GM21526 (cell line): ENCODE results near the gene ETV7.
"Not testable (repeated sequence)": the region's sequence is repeated elsewhere in the genome, so short reads cannot be mapped to it uniquely, and the experiment has no call there.

ENCODE experiments used
- ATAC-seq: cut with Tn5 transposase; IDR thresholded peaks from one replicate; pipeline ENCODE4 v1.9.1; 2021; ENCODE audit warnings: moderate library complexity; ENCODE audit not compliant: unreplicated experiment, low FRiP score

The ETV7 gene

DNA sequence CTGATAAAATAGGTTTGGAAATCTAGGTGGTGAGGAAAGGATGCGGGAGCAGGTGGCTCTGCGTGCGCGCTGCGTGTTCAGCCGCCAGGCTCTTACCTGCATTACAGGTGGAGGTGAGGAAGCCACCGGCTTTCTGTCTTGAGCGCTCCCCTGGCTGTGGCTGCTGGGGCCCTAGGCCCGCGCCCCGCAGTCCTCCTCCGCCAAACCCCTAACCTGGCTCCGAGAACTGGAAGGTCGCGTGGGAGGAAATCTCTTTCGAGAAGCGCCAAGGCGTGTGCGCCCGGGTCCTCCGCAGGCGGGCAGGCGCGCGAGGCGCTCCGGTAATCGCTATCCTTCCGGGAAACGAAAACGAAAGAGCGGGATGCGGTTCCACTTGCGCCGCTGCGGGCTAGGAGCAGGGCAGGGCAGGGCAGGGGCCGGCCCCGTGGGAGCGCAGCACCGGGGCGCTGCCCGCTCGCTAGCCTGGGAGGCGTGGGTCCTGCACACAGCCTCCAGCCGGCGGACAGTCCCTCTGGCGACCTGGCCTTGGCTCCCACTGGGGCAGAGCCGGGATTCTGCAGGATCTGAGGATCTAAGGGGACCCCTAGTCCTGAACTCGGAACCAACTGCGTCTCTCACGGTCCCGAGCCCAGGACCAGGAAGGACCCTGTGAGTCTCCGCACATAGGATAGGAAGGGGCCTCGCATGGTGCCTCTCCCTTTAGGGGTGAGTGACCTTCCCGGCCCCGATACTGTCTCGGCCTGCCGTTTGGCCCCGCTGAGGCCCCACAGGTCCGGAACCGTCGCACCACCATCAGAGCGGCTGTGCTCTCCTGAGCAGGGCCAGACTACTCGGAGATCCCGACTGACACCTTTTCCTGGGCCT is at the start of gene ETV7:
Gene ETV7, minus strand, starts transcription at position 230 of the 864 bp plus-strand sequence. Its CDS starts 128 bp downstream, at position 102.
- ATAC-seq, result no peak

- ATAC-seq, result no peak
Observed at GRCh38 chr6:36436466-36436865, 49.0 kb upstream of the ETV7 start.

DNA sequence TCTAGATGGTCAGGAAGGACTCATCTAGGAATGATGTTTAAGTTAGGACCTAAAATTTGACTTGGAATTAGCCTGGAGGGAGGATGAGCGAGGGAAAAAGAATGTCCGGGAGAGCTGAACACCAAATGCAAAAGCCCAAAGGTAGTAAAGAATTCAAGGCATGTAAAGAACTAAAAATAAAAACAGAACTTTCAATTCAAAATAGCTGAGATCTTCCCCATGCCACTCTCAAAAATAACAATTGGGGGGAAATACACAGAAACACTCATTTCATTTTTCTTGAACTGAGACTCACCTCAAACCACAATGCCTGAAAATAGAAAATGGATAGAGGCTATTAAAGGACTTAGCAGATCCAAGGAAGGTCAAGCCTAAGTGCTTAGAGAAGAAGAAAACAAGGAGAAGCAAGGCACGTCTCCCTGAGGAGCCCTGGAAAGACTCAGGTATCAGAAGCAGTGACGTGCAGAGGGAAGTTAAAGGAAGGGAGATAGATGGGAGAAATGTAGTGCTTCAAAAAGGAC is 44.7 kb upstream of the ETV7 start:
- no peak for ATAC-seq

GRCh38 chr6:36431197-36431596 is 43.7 kb upstream of the ETV7 start:
- no peak for ATAC-seq

DNA sequence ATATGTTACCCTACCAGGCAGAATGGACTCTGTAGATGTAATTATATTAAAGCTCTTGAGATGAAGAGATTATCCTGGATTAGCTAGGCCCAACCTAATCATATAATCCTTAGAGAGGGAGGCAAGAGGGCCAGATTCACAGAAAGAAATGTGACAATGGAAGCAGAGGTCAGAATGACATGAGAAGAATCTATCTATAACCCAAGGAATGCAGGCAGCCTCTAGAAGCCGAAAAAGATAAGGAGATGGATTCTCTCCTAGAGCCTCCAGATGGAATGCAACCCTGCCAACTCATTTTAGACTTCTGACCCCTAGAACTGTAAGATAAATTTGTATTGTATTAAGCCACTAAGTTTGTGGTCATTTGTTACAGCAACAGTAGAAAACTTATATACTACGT is 42.9 kb upstream of the ETV7 start:
- no peak for ATAC-seq

GRCh38 chr6:36428911-36429310 is 41.4 kb upstream of the ETV7 start:
- no peak for ATAC-seq

DNA sequence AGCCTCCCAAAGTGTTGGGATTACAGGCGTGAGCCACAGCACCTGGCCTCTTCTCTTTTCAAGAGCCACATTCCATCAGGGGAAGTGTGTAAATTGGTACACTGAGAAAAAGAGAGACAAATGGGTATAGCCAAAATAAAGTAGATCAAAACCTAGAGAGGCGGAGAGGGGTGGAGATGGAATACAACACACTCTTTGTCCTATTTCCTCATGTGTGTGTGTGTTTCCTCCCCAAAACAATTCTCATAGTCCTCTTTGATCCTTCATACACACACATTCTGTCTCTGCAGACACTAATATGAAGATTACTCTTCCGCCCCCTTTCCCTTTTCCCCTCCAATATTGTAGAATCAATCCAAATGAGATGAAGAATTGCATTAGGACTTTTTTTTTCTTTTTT is 39.2 kb upstream of the ETV7 start:
- no peak for ATAC-seq

- peak; percentile 88 for ATAC-seq
Observed at GRCh38 chr6:36423101-36423824, 35.8 kb upstream of the ETV7 start.

DNA sequence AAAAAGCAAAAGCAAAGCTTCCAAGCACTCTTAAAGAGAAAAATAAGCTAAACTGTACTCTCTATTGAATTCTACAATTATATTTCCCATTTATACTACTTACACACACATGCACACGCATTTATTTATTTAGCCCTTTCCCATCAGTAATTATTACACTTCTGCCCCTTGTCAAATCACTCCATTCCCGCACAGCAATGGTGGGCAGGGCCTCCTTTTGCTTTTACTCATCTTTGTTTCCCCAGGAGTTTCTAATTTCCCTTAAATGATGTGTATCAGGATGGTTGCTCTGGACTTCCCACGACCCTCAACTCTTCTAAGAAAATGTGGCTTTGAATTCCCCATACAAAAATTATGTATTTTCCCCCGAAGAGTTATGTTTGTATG is 35.2 kb upstream of the ETV7 start:
- ATAC-seq, result no peak

DNA sequence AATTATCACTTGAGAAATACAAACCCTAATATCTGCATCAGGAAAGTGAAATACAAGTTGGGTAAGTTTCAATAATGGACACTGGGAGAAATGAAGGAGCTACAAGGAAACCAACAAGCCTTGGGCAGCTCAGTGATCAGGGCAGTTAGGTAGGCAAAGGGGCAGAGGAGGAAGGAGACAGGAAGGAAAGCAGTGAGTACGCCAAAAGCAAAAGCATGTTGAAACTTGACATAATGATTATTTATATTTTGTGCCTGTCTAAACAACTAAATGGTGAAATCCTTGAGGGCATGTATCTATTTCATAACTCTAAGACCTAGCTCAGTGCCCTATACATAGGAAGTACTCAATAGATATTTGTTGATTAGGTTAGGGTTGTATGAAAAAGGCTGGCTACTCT is 31.8 kb upstream of the ETV7 start:
- no peak for ATAC-seq

DNA sequence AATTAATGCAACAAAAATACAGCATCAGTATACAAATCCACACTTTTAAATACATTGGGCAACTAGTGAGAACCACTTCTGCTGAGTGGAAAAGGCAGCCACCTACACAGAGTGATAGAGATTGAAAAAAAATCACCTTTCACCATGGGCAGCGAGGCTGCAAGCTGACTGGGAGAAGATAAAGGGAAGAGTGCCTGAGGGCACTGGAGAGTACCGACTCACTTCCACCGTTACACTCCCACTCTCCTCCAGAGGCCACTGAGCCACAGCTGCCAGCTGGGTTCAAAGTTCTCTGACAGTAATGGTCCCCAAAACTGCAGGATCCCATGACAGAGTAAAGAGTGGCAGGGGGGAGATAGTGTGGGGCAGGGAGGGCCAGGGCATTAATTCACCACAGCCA is 31.1 kb upstream of the ETV7 start:
- ATAC-seq, result no peak

DNA sequence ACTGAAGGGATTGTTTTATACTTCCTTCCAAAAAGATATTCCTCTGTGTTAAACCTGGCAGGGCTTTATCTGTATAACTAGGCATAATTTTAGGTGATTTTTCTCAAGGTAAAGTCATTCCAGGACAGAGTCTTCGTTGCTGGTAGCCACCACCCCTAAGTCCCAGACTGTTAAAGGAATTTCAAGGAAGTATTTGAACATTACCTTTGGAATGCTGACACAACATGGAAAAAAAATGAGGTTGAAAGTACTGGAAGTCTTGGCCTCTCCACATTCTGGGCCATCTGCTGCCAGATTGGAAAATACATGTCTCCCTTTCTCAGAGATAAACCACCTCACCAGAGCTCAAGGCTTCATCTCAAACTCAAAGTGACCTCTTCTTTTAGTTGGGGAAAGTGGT is 27.0 kb upstream of the ETV7 start:
- no peak for ATAC-seq

DNA sequence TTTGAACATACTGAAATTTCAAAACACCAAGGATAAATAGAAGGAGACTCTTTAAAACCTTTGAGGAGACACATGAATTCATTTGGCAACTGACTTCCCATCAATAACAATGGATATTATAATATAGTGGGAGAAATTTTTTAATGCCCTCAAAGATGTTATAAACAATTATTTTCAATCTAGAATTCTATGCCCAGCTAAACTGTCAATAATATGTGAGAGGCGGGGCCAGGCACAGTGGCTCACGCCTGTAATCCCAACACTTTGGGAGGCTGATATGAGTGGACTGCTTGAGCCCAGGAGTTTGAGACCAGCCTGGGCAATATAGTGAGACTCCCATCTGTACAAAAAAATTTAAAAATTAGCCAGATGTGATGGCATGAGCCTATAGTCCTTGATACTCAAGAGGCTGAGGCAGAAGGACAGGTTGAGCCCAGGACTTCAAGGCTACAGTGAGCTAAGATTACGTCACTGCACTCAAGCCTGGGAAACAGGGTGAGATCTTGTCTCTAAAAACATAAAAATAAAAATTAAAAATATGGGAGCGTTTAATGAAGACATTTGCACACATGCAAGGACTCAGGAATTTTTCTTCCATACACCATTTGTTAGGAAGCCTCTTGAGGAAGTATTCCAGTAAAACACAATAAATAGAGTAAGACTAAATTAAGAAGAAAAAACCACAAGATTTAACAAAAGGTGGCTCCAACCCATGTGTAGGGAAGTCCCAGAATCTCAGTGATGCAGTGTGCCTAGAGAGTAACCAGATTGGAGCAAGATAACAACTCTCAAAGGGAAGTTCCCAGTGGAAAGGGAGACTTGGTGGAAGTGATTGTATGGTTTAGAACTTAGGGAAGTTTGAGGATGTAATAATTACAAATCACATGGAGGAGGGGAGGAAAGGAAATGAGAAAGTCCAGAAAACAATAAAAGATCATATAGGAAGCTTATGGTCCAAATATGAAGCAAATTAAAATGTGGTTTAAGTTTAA is 26.3 kb upstream of the ETV7 start:
- no peak for ATAC-seq

GRCh38 chr6:36409718-36410117 is 22.2 kb upstream of the ETV7 start:
- ATAC-seq, result not testable (repeated sequence)

DNA sequence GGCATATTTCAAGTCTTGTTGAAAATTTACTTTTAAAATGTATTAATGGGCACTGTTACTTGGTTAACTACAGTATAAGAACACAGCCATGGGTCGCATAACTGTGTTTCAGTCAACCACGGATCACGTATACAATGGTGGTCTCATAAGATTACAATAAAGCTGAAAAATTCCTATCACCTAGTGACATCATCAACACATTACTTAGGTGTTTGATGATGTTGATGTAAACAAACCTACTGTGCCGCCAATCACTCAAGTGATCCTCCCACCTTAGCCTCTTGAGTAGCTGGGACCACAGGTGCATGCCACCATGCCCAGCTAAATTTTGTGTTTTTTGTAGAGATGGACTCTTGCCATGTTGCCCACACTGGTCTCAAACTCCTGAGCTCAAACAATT is 16.7 kb upstream of the ETV7 start:
- ATAC-seq, result no peak

- no peak for ATAC-seq
Observed at GRCh38 chr6:36402481-36402880, 15.0 kb upstream of the ETV7 start.

GRCh38 chr6:36399970-36400369 is 12.5 kb upstream of the ETV7 start:
- ATAC-seq, result no peak

GRCh38 chr6:36392621-36393020 is 5.2 kb upstream of the ETV7 start:
- ATAC-seq, result no peak

GRCh38 chr6:36389353-36389752 is 1.9 kb upstream of the ETV7 start:
- ATAC-seq, result no peak
